ENCODE results near the gene KRTAP2-1.
"Not testable (repeated sequence)": the region's sequence is repeated elsewhere in the genome, so short reads cannot be mapped to it uniquely, and the experiment has no call there.

The KRTAP2-1 gene

GRCh38 chr17:41046735-41047465 lies at the start of gene KRTAP2-1:
KRTAP2-1 (minus strand) TSS chr17:41047316; CDS start chr17:41047267, 49 bp downstream.
- DNase-seq (ENCODE audit: low read depth in 1 of 2, low spot score in 1 of 2), result not testable (repeated sequence)

- no peak for DNase-seq (ENCODE audit: low read depth in 1 of 2, low spot score in 1 of 2)
These were observed 48.9 kb upstream of the KRTAP2-1 start for GRCh38 chr17:41096055-41096454.

- DNase-seq (ENCODE audit: low read depth in 1 of 2, low spot score in 1 of 2), result not testable (repeated sequence)
These were observed 41.7 kb upstream of the KRTAP2-1 start for GRCh38 chr17:41088760-41089352.

- not testable (repeated sequence) for DNase-seq (ENCODE audit: low read depth in 1 of 2, low spot score in 1 of 2)
These were observed 37.2 kb upstream of the KRTAP2-1 start, which contains the start of gene KRTAP4-7 for GRCh38 chr17:41084100-41084856. KRTAP4-7 (plus strand) TSS chr17:41084150; CDS start chr17:41084207, 57 bp downstream.

- not testable (repeated sequence) for DNase-seq (ENCODE audit: low read depth in 1 of 2, low spot score in 1 of 2)
These were observed 36.3 kb upstream of the KRTAP2-1 start for GRCh38 chr17:41083427-41083826.

- DNase-seq (ENCODE audit: low read depth in 1 of 2, low spot score in 1 of 2), result no peak
These were observed 35.5 kb upstream of the KRTAP2-1 start for GRCh38 chr17:41082626-41083025.

GRCh38 chr17:41076788-41077187 lies 29.7 kb upstream of the KRTAP2-1 start:
- DNase-seq (ENCODE audit: low read depth in 1 of 2, low spot score in 1 of 2), result no peak

- no peak for DNase-seq (ENCODE audit: low read depth in 1 of 2, low spot score in 1 of 2)
These were observed 26.6 kb upstream of the KRTAP2-1 start for GRCh38 chr17:41073676-41074075.

- DNase-seq (ENCODE audit: low read depth in 1 of 2, low spot score in 1 of 2), result no peak
These were observed 24.7 kb upstream of the KRTAP2-1 start for GRCh38 chr17:41071606-41072360.

GRCh38 chr17:41069031-41069430 lies 21.9 kb upstream of the KRTAP2-1 start:
- DNase-seq (ENCODE audit: low read depth in 1 of 2, low spot score in 1 of 2), result no peak

GRCh38 chr17:41067281-41067680 lies 20.2 kb upstream of the KRTAP2-1 start:
- no peak for DNase-seq (ENCODE audit: low read depth in 1 of 2, low spot score in 1 of 2)

GRCh38 chr17:41065829-41066624 lies 18.9 kb upstream of the KRTAP2-1 start, which contains the start of gene KRTAP2-4:
KRTAP2-4 (minus strand) TSS chr17:41065879; CDS start chr17:41065845, 34 bp downstream.
- no peak for DNase-seq (ENCODE audit: low read depth in 1 of 2, low spot score in 1 of 2)

- not testable (repeated sequence) for DNase-seq (ENCODE audit: low read depth in 1 of 2, low spot score in 1 of 2)
These were observed 18.0 kb upstream of the KRTAP2-1 start for GRCh38 chr17:41065016-41065689.

- DNase-seq (ENCODE audit: low read depth in 1 of 2, low spot score in 1 of 2), result no peak
These were observed 17.2 kb upstream of the KRTAP2-1 start for GRCh38 chr17:41064301-41064700.

GRCh38 chr17:41063449-41063848 lies 16.3 kb upstream of the KRTAP2-1 start:
- no peak for DNase-seq (ENCODE audit: low read depth in 1 of 2, low spot score in 1 of 2)

- DNase-seq (ENCODE audit: low read depth in 1 of 2, low spot score in 1 of 2), result no peak
These were observed 14.8 kb upstream of the KRTAP2-1 start for GRCh38 chr17:41061964-41062363.

GRCh38 chr17:41060052-41060604 lies 13.0 kb upstream of the KRTAP2-1 start, which contains the start of gene KRTAP2-3:
KRTAP2-3 (minus strand) TSS chr17:41060114; CDS start chr17:41060050, 64 bp downstream.
- no peak for DNase-seq (ENCODE audit: low read depth in 1 of 2, low spot score in 1 of 2)

- not testable (repeated sequence) for DNase-seq (ENCODE audit: low read depth in 1 of 2, low spot score in 1 of 2)
These were observed 12.3 kb upstream of the KRTAP2-1 start for GRCh38 chr17:41059276-41060051.

Data from stimulated activated CD4-positive, alpha-beta T cell treated with anti-CD3 and anti-CD28 coated beads, Interleukin-15, amount 100 ng/mL, for 1 hour (primary cell).